GM21737 (cell line): ENCODE results near the gene ZFAND2A.
"Not testable (repeated sequence)": the region's sequence is repeated elsewhere in the genome, so short reads cannot be mapped to it uniquely, and the experiment has no call there.

Experiments
- ATAC-seq: cut with Tn5 transposase; IDR thresholded peaks from one replicate; pipeline ENCODE4 v1.9.1; 2021; ENCODE audit warnings: mild to moderate bottlenecking, moderate library complexity; ENCODE audit not compliant: unreplicated experiment

The ZFAND2A gene

GRCh38 chr7:1175967-1176851 is 16.2 kb upstream of the ZFAND2A start:
- ATAC-seq, result peak; percentile 53

GRCh38 chr7:1175597-1175966 is 15.6 kb upstream of the ZFAND2A start:
- no peak for ATAC-seq

DNA sequence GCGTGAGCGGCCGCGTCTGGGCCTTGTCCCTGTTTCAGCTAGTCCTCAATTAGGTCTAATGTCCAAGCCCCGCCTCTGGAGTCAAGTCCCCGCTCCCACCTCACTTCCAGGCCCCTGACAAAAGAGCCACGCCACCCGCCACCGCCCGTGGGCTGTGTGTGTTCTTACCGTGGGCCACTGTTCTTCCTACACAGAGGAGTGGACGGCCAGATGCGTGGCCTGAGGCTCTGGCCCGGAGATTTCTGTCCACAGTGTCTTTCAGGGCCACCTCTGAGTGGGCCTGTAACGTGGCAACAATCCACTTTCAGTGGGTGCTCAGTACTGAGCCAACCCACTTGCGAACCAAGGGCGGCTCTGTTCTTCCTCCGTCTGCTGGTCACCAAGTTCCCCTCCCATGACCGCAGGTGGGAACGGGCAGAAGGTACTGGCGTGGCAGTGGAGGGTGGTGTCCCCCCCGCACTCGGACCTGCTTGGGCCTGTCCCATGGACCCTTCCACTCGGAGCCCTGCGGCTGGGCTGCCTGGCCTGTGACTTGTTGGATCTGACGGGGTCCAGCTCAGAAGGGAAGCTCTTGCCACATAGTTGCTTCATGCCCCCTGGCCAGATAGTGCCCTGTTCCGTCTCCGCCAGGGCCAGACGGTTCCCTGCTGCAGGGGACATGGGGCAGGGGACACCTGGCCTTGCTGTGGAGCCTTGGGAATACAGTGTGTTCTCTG is 15.0 kb upstream of the ZFAND2A start:
- no peak for ATAC-seq

GRCh38 chr7:1174002-1174401 is 14.0 kb upstream of the ZFAND2A start:
- ATAC-seq, result no peak

DNA sequence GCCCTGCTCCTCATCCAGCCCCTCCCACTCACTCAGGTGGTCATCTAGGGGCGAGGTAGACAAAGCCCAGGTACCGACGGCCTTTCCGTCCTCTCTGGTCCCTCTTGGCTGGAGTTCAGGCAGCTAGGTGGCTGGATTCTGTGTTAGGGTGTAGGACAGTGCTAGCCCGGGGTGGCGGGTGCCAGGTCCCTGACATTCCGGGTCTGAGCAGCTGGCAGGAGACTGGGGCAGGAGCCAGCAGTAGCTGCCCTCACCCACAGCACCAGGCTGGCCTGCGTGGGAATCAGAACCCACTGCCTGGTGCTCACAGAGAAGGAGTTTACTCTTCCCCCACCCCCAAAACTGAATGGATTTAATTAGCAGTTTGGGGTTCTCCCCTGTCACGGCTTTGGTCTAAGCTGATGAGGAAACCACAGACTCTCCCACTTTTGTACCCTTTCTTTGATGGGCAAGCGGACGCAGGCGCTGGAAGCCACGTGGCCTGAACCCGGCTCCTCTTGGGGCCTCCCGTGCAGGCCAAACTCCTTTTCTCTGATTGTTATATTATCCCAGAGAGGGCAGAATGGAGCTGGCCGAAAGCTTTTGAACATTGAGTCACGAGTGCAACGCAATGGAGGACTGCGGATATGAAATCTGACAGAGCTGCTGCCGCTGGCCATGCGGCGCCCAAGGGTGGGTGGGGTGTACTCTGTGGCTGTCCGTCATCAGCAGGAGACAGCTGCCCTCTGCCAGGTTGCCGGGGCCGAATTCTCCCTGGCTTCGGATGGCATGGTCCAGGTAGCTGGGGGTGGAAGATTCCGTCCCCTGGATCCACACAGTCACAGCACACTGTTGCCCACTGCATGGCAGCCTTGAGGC is 12.9 kb upstream of the ZFAND2A start:
- ATAC-seq, result no peak

DNA sequence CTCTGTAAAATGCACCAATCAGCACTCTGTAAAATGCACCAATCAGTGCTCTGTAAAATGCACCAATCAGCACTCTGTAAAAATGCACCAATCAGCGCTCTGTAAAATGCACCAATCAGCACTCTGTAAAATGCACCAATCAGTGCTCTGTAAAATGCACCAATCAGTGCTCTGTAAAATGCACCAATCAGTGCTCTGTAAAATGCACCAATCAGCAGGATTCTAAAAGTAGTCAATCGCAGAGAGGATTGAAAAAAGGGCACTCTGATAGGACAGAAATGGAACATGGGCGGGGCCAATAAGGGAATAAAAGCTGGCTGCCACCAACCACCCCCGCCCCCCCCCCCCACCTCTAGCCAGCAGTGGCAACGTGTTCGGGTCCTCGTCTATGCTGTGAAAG is 11.5 kb upstream of the ZFAND2A start:
- ATAC-seq, result not testable (repeated sequence)

GRCh38 chr7:1170741-1171501 is 10.9 kb upstream of the ZFAND2A start:
- no peak for ATAC-seq

GRCh38 chr7:1169409-1170368 is 9.7 kb upstream of the ZFAND2A start:
- ATAC-seq, result no peak

- no peak for ATAC-seq
Measured at GRCh38 chr7:1168422-1168821, 8.4 kb upstream of the ZFAND2A start.

- ATAC-seq, result no peak
Measured at GRCh38 chr7:1164436-1164835, 4.4 kb upstream of the ZFAND2A start.

DNA sequence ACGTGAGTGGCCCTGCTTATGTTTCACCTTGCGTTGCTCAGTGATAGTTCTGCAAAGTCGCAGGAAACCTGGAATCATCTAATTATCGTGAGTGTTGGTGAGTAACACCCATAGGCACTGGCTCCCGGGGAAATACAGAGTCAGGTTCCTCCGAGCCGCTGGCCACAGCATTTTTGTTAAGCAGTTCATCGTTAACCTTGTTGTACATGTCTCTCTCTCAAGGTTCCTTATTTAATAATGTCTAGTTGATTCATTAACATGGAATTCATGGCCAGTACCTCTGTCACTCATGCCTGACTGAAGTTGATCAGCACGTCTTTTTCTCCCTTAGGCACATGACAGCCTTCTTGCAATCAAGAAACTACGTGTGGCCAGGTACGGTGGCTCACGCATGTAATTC is 3.1 kb upstream of the ZFAND2A start:
- ATAC-seq, result no peak

DNA sequence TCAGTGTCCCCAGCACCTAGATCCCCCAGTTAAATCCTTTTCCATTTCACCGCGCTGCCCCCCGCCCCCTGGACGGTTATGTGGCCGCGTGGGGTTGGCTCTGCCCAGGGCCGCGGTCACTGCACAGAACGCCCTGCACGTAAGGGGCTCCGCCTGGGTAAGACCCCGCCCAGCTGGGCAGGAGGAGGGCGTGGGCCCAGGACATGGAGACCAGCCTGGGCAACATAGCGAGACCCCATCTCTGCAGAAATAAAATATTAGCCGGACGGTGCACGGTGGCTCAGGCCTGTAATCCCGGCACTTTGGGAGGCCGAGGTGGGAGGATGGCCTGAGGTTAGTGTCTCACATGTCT is 650 bp upstream of the ZFAND2A start:
- no peak for ATAC-seq

- not testable (repeated sequence) for ATAC-seq
Measured at GRCh38 chr7:1159231-1159630, 765 bp downstream of the ZFAND2A start.

DNA sequence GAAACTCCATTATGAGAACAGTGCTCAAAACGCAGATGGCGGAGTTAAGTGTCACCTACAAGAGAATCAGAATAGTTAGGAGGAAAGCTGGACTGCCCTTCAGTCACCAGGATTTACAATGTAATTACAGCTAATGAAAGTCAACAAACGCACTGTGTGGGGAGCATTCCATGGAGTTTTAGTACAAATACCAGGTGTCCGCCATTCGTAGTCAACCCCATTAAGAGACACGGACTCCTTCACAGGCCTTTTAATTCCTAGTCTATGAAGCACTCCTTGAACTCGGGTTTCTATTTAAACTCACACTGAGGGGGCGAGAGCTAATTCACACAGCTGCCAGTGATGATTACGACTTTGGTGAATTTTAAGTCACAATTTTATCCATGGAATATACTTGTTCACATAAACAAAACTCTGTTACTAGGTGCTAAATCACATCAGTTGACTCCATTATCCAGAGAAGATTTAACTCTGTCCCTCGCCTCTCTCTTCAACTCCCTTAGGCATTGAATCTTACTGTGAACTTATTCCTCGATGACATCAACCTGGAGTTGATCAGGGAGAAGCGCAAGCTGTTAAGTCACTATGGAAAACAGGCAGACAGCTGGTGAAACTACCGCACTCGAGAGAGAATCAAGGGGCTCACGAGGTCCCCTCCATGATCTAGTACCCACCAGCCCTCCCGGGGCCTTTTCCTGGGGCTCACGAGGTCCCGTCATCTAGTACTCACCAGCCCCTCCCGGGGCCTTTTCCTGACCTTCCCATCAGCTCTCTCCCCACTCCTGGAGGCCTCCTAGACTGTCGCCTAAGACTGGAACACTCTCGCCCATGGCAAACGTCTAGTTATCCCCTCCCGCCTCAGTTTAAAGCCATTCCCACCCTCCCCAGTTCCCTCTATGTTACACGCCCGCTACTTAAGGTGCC is 1.5 kb downstream of the ZFAND2A start:
- ATAC-seq, result no peak

GRCh38 chr7:1156782-1157535 is 3.0 kb downstream of the ZFAND2A start:
- no peak for ATAC-seq

- not testable (repeated sequence) for ATAC-seq
Measured at GRCh38 chr7:1155818-1156781, 3.9 kb downstream of the ZFAND2A start.
